Adrenal gland (tissue), 5 donors: ENCODE results near the gene GPR82.

ENCODE experiments used
- CTCF ChIP-seq, 6 experiments: fragments of 450-650 bp in 4 of 6; fragments of 200-600 bp in 2 of 6; sonication (generic) in 1 of 6; IDR thresholded peaks; 1 replicate in 5 of 6; 2 replicates in 1 of 6; pipeline versions ENCODE4 v1.5.1 to v1.8.0; 2016 to 2021; ENCODE audit warnings: antibody characterized with exemption in 6 of 6, mild to moderate bottlenecking in 2 of 6, moderate library complexity in 1 of 6
- POLR2A ChIP-seq, 2 donors: fragments of 450-650 bp; IDR thresholded peaks; one replicate each; pipeline ENCODE4 v1.6.1; 2017; ENCODE audit warnings: antibody characterized with exemption in 2 of 2, mild to moderate bottlenecking in 2 of 2, moderate library complexity in 1 of 2
- donor health status: DM: no; HTN: no; CAD: no.

- TF ChIP-seq CTCF (IDR thresholded peaks at IDR 0.05) (no peak), POLR2A (IDR thresholded peaks at IDR 0.05) (no peak)
Observed at GRCh38 chrX:41720125-41720779, 3.7 kb upstream of the GPR82 start.
